HFF-Myc (cell line): Measurements from ENCODE around the gene PLA2G12B.

ENCODE experiments used
- DNase-seq: peaks from one replicate; pipeline ENCODE4 v3.0.0-alpha.2; 2011; ENCODE audit warnings: low read depth; ENCODE audit errors: extremely low read depth
- H3K4me3 ChIP-seq: replicated peaks from 2 replicates; pipeline ENCODE4 v1.5.1; 2011; ENCODE audit warnings: low read depth, mild to moderate bottlenecking, control low read depth, low read length
- TF ChIP-seq, protein P1 (sequence below): IDR thresholded peaks from 2 replicates; pipeline ENCODE4 v1.5.1; 2012; ENCODE audit warnings: mild to moderate bottlenecking, low read depth, low read length, control low read depth; ENCODE audit errors: missing control alignments

Gene PLA2G12B

GRCh38 chr10:72895236-72895850 lies 59.3 kb downstream of the PLA2G12B start:
- TF ChIP-seq, protein P1, sequence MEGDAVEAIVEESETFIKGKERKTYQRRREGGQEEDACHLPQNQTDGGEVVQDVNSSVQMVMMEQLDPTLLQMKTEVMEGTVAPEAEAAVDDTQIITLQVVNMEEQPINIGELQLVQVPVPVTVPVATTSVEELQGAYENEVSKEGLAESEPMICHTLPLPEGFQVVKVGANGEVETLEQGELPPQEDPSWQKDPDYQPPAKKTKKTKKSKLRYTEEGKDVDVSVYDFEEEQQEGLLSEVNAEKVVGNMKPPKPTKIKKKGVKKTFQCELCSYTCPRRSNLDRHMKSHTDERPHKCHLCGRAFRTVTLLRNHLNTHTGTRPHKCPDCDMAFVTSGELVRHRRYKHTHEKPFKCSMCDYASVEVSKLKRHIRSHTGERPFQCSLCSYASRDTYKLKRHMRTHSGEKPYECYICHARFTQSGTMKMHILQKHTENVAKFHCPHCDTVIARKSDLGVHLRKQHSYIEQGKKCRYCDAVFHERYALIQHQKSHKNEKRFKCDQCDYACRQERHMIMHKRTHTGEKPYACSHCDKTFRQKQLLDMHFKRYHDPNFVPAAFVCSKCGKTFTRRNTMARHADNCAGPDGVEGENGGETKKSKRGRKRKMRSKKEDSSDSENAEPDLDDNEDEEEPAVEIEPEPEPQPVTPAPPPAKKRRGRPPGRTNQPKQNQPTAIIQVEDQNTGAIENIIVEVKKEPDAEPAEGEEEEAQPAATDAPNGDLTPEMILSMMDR = no peak
- no peak overlapping the region for H3K4me3 ChIP-seq
- no peak for DNase-seq

- no peak for DNase-seq
- TF ChIP-seq, protein P1 = no peak
Observed at GRCh38 chr10:72893136-72893798, 61.3 kb downstream of the PLA2G12B start, which contains the start of gene OIT3. Gene OIT3 (plus strand): TSS chr10:72893739. CDS start chr10:72893799, 60 bp downstream.

GRCh38 chr10:72890086-72890485 lies 64.5 kb downstream of the PLA2G12B start:
- no peak overlapping the region for H3K4me3 ChIP-seq
- DNase-seq = no peak
- TF ChIP-seq, protein P1 = no peak

More at GRCh38 chr10:72893136-72893798, 61.3 kb downstream of the PLA2G12B start, which contains the start of gene OIT3:
- no peak within 1 kb of the TSS for H3K4me3 ChIP-seq

GRCh38 chr10:72889391-72889831 lies 65.2 kb downstream of the PLA2G12B start:
- TF ChIP-seq, protein P1 = no peak

GRCh38 chr10:72888151-72888638 lies 66.4 kb downstream of the PLA2G12B start:
- H3K4me3 ChIP-seq = no peak overlapping the region
- TF ChIP-seq, protein P1 = no peak
- DNase-seq = no peak

More at GRCh38 chr10:72889391-72889831, 65.2 kb downstream of the PLA2G12B start:
- no peak overlapping the region for H3K4me3 ChIP-seq
- no peak for DNase-seq

DNA sequence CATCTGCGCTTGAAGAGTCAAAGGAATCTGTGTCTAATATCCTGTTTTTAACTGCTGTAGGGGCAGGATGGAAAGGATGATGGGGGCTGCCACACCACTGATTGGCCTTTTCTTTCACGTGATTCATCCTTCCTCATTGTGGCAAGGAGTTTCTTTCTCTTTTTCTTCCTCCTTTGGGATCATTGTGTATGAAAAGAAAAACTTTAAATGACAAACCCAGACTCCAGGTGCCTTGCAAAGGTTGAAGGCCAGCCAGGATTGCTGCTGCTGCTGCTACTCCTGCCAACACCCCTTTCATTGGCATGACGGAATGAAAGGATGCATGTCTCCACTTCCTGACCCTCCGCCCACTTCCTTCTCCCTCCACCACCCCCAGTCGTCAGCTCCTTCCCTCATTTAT lies 67.6 kb downstream of the PLA2G12B start:
- no peak overlapping the region for H3K4me3 ChIP-seq
- no peak for DNase-seq
- TF ChIP-seq, protein P1 = no peak
